ENCODE data around the gene FAM216B.
A peak's percentile ranks its signal among the peaks of the same experiment; 100 is the strongest.

Gene FAM216B

DNA sequence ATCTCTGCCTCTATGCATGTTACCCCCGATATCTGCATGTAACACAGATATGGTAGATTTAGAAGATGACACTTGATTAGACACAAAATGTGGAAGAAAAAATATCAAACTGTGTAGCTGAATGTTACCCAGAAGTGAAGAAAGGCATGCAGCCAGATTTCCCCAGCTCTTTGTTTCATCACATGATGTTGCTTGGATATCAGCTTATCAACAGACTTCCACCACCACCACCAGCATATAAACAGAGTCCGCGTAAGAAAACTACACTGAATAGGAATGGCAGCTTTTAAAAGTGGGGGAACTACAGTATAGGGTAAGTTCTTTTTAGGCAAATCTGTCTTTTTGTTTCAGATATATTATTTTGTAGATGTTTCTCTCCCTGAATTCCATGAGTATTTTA, at the start of gene FAM216B:
Gene FAM216B (plus strand): TSS at position 233 of the 400 bp plus-strand sequence. CDS start 2,484 bp downstream, outside the sequence.
- DNase-seq (ENCODE audit: extremely low spot score, insufficient read length, low read depth), result no peak

GRCh38 chr13:42732073-42732472, 49.3 kb upstream of the FAM216B start:
- no peak for DNase-seq (ENCODE audit: extremely low spot score, insufficient read length, low read depth)

More for the DNA sequence above, at the start of gene FAM216B:
- FAIRE-seq, result no peak

GRCh38 chr13:42733046-42733445, 48.3 kb upstream of the FAM216B start:
- DNase-seq (ENCODE audit: extremely low spot score, insufficient read length, low read depth) (no peak), FAIRE-seq (no peak)

More at GRCh38 chr13:42732073-42732472, 49.3 kb upstream of the FAM216B start:
- FAIRE-seq, result no peak

DNA sequence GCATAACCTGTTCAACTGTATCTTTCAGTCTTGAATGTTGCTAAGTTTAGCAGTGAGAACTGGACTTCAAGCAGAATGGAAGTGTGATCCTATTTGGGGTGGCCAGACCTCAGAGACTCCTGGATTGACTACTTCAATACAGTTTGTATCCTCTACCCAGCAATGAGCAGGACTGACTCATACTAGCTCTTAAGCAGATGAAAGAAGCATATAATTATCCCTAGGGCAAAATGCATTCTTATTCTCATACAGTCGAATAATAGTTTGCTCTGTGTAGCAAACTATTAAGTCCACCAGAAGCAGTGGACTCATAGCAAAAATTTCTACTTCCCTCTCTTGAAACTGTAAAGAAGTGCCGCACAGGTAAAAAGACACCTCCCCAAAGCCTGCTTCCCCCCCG, 46.4 kb upstream of the FAM216B start:
- DNase-seq (ENCODE audit: extremely low spot score, insufficient read length, low read depth) (no peak), FAIRE-seq (no peak)

DNA sequence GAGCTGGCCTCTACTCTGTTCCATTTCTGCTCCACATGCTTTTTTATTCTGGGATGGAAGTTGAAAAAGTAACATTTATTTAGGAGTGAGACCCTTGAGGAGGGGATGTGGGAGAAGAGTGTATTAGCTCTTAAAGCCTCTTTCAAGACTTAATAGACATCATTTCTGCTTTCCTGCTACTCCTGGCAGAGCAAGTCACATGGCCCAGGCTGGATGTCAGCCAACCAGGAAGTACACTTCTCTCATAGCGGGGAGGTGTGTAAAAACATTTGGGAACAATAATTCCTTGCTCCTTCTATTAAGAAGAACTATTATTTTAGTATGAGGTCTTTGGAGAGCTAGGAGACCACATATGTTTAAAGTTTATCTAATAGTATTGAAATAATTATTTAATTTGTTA, 40.6 kb upstream of the FAM216B start:
- FAIRE-seq, result peak; percentile 26
- no peak for DNase-seq (ENCODE audit: extremely low spot score, insufficient read length, low read depth)

DNA sequence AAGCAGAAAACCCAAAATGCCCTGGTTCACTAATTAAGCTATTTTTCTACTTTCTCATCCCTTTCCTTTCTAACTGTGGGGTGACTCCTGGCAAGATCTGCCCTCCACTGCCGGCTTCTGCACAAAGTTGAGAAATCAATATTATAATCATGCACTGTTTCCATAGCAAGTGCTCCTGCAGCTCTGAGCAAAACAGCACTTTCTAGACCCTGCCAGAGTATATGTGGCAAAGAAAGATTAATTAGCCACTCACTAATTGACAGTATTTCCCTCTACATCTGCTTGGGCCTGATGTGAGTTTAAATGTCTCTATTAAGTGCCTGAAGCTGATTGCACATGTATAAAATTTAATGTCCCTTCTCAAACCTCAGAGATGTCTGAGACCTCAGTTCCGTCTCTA, 39.5 kb upstream of the FAM216B start:
- no peak for FAIRE-seq
- DNase-seq (ENCODE audit: extremely low spot score, insufficient read length, low read depth), result no peak

DNA sequence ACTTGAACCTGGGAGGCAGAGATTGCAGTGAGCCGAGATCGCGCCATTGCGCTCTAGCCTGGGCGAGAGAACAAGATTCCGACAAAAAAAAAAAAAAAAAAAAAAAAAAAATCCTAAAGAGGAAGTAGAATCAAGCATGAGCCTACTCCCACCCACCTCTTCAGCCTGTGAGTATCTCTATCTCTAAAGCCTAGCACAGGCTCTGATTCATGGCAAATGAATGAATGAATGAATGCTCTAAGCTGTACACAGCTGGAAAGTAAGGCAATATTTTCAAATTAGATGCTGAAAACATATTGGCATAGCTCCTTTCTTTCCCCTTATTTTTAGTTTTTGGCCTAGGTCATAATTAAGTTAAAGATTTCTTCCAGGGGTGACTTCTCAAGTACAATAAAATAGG, 35.7 kb upstream of the FAM216B start:
- no peak for DNase-seq (ENCODE audit: extremely low spot score, insufficient read length, low read depth)
- FAIRE-seq, result no peak

DNA sequence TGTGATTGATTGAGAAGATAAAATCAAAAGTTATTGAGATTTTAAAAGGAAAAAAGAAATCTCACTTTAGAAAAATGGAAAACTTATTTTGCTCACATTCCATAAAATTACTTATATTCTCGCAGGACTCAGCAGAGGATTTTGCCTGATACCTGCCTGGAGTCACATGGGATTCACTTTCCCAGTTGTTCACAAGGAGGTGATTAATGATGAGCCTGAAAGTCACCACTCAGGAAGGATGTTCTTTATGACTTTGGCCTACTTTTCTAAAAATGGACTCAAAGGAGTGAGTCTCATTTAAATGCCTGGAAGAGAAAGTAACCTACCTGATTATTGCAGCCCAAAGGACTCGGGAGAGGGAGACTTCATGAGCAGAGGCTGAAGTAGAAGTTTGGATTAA, 34.5 kb upstream of the FAM216B start:
- no peak for DNase-seq (ENCODE audit: extremely low spot score, insufficient read length, low read depth)
- FAIRE-seq, result no peak

- no peak for DNase-seq (ENCODE audit: extremely low spot score, insufficient read length, low read depth)
- FAIRE-seq, result no peak
Measured at GRCh38 chr13:42747399-42747873, 33.9 kb upstream of the FAM216B start.

DNA sequence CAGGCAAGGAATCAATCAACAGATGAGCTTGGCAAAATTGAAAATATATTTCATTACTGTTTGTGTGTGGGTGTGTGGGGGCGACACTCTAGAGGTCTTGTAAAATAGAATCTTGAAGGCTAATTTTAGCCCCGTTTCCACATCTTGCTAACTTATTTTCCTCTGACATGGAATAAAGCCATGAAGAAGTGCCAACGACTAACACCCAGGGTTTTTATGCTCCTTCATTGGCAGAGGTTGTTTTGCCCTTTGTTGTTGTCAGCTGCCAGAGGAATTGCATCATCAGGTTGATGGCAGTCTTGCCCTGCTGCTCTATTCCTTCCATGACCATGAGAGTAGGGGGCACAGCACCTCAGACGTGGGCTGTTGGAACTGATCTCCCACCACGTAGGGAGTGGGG, 30.6 kb upstream of the FAM216B start:
- no peak for DNase-seq (ENCODE audit: extremely low spot score, insufficient read length, low read depth)
- FAIRE-seq, result no peak

DNA sequence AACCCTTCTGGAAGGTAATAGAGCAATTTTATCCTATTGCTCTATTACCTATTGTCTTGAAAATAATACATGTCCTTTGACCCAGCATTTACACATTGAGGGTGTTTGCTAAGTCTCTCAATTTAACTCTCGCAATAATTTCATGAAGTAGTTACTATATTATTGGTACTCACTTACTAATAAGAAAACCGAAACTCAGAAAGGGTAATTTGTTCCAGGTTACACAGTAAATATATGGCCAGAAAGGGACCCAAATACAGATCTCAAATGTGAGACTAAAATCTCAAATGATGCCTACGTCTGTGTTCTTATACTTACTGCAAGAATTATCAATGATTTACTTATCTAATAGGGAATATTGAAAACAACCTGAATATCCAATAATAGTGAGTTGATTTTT, 29.7 kb upstream of the FAM216B start:
- FAIRE-seq (no peak), DNase-seq (ENCODE audit: extremely low spot score, insufficient read length, low read depth) (no peak)

- FAIRE-seq (no peak), DNase-seq (ENCODE audit: extremely low spot score, insufficient read length, low read depth) (no peak)
Measured at GRCh38 chr13:42752731-42753130, 28.7 kb upstream of the FAM216B start.

- FAIRE-seq (no peak), DNase-seq (ENCODE audit: extremely low spot score, insufficient read length, low read depth) (no peak)
Measured at GRCh38 chr13:42753697-42754096, 27.7 kb upstream of the FAM216B start.

DNA sequence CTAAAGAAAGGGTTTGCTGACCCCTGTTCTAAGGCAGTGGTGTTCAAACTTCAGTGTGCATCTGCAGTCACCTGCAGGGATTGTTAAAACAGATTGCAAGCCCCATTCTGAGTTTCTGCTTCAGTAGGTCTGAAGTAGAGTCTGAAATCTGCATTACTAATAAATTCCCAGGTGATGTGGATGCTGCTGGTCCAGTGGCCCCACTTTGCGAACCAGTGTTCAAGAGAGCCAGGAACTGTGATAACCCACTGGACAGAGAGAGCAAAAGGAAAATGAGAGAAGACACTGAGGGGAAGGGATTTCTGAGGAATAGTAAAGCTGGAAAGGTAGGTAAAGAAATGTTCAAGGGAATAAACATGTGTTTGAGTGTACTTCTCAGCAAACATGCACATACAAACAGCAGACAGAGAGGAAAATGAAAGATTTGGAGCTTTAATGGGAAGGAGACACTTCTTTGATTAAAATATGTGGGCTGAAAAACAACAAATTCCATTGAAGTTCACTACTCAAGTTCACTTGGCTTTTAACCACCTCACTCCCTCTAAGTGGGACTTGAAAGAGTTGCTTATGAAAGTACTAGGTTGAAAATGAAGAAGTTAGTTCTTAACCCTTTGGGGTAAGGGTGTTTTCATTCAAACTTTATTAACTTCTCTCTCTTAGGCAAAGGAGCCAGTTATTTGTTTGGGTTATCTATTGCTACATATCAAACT, 26.4 kb upstream of the FAM216B start:
- FAIRE-seq (no peak), DNase-seq (ENCODE audit: extremely low spot score, insufficient read length, low read depth) (no peak)

- FAIRE-seq, result no peak
Measured at GRCh38 chr13:42757678-42758420, 23.5 kb upstream of the FAM216B start.

DNA sequence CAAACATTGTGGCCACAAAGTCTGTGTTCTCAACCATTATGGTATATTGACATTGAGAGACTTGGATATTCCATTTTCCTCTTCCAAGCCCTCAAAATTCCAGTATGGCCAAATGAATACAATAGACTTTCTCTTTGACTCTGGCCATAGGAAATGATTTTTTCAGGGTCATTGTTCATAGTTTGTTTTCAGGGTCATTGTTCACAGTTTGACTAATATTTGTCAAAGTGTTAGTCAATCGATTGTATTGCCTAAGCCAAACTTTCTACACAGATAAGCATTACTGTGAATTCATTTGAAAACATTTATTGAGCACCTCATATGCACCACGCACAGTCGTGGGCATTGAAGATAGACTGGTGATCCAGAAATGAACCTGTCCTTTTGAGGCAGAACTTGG, 22.9 kb upstream of the FAM216B start:
- DNase-seq (ENCODE audit: extremely low spot score, insufficient read length, low read depth), result no peak
- FAIRE-seq, result no peak

More at GRCh38 chr13:42757678-42758420, 23.5 kb upstream of the FAM216B start:
- no peak for DNase-seq (ENCODE audit: extremely low spot score, insufficient read length, low read depth)

DNA sequence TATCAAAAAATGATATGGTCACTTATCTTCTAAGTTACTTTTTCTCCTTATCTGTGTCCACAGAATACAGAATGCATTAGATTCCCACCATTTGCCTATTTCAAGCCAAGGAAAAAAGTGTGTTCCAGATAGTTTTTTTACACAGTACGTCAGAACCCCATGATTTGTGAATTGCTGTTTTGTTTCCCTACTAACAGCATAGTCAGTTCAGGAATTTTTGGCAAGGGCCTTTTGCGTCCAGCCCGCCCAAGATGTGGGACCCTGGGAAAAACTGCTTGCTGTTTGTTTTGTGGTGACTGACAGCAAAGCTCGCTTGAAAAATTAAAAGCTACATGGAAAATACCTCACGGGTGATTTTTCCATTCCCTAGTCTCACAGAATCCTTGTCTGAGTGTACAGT, 20.4 kb upstream of the FAM216B start:
- no peak for FAIRE-seq
- no peak for DNase-seq (ENCODE audit: extremely low spot score, insufficient read length, low read depth)

DNA sequence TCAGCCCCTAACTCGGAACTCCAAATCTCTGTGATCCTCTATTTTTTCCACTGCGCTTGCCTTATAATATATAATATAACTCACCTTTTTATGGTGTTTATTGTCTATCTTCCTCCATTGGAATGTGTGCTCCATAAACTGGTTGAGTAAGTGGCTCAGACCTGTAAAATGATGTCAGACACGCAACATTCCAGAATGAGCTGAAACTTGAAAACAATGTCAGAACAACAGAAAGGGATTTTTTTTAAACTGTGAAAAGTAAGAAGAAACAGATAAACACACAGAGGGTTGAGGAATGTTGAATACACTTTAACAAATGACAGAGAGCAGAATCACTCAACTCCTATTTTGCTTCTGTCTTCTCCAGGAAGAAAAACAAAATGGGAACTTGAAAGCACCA, 19.1 kb upstream of the FAM216B start:
- no peak for FAIRE-seq
- no peak for DNase-seq (ENCODE audit: extremely low spot score, insufficient read length, low read depth)

- DNase-seq (ENCODE audit: extremely low spot score, insufficient read length, low read depth) (no peak), FAIRE-seq (peak; percentile 12)
Measured at GRCh38 chr13:42762917-42763316, 18.5 kb upstream of the FAM216B start.

GRCh38 chr13:42766016-42766415, 15.4 kb upstream of the FAM216B start:
- FAIRE-seq (no peak), DNase-seq (ENCODE audit: extremely low spot score, insufficient read length, low read depth) (no peak)

GRCh38 chr13:42769650-42770049, 11.7 kb upstream of the FAM216B start:
- DNase-seq (ENCODE audit: extremely low spot score, insufficient read length, low read depth) (no peak), FAIRE-seq (no peak)
